RWPE2 (cell line): ENCODE results near the gene ZNF273.
A peak's percentile ranks its signal among the peaks of the same experiment; 100 is the strongest.
"Not testable (repeated sequence)": the region's sequence is repeated elsewhere in the genome, so short reads cannot be mapped to it uniquely, and the experiment has no call there.

Source experiments
- ATAC-seq: fragments of 200-7000 bp; cut with Tn5 transposase; 3 replicates; pipeline ENCODE4 v1.9.1; 2021; ENCODE audit warnings: low read depth
- DNase-seq: peaks from one replicate; pipeline ENCODE4 v3.0.0-alpha.2; 2020; ENCODE audit warnings: low spot score
- H3K27ac ChIP-seq: fragments of 450-650 bp; 2 replicates; pipeline ENCODE4 v1.5.1; 2017; ENCODE audit warnings: mild to moderate bottlenecking; ENCODE audit not compliant: poor library complexity, severe bottlenecking
- H3K27me3 ChIP-seq: fragments of 250-450 bp; sonication (Bioruptor Pico); 2 replicates; pipeline ENCODE4 v1.5.1; 2021; ENCODE audit warnings: mild to moderate bottlenecking, moderate library complexity; ENCODE audit not compliant: insufficient read depth, poor library complexity, severe bottlenecking
- H3K36me3 ChIP-seq: fragments of 250-450 bp; sonication (Bioruptor Pico); 2 replicates; pipeline ENCODE4 v1.5.1; 2020; ENCODE audit warnings: low read depth, mild to moderate bottlenecking, moderate library complexity
- H3K4me1 ChIP-seq: fragments of 250-450 bp; sonication (Bioruptor Pico); 2 replicates; pipeline ENCODE4 v1.5.1; 2021; ENCODE audit warnings: mild to moderate bottlenecking, moderate library complexity; ENCODE audit not compliant: insufficient read depth, poor library complexity, severe bottlenecking
- H3K4me3 ChIP-seq: fragments of 250-450 bp; sonication (Bioruptor Pico); 2 replicates; pipeline ENCODE4 v1.5.1; 2021; ENCODE audit warnings: mild to moderate bottlenecking, moderate library complexity; ENCODE audit not compliant: severe bottlenecking
- H3K9me3 ChIP-seq: fragments of 250-450 bp; sonication (Bioruptor Pico); 2 replicates; pipeline ENCODE4 v1.5.1; 2021; ENCODE audit warnings: mild to moderate bottlenecking, moderate library complexity; ENCODE audit not compliant: severe bottlenecking
- TF ChIP-seq, protein P1 (sequence below): fragments of 450-650 bp; IDR thresholded peaks from one replicate; pipeline ENCODE4 v1.5.1; 2017; ENCODE audit warnings: mild to moderate bottlenecking, moderate library complexity; ENCODE audit not compliant: poor library complexity, severe bottlenecking

The ZNF273 gene

DNA sequence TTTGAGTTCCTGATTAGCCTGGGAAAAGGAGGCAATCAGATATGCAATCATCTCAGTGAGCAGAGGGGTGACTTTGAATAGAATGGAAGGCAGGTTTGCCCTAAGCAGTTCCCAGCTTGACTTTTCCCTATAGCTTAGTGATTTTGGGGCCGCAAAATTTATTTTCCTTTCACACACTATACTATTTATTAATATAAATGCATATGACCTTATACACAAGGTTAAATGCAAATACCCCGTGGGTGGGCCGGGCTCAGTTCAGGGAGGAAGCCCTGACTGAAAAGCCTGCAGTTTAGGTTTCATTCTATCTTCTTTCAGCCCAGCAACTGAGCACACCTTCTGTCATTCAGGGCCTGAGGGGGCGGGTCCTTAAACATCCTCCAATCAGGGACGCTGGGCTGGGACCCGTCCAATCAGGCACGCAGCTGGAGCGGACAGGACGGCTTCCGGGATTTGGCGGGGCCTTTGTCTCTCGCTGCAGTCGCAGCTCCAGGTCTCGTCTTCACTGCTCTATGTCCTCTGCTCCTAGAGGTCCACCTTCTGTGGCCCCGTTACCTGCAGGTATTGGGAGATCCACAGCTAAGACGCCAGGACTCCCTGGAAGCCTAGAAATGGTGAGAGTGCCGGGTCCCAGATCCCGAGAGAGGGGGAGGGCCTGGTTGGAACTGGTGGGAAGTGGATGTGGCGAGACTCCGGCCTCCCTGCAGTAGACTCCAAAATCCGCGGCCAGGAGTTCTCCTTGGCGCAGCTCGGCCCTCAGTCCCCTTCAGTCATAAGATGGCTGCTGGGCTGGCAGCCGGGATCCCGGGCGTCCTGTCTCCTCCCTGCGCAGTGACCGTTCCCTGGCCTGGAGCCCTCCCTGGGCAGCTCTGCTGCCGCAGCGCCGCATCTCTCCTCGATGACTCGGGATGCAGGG lies at the start of gene ZNF273:
Gene ZNF273, plus strand, starts transcription at position 468 of the 916 bp plus-strand sequence. Its CDS starts 45 bp downstream, at position 513.
- TF ChIP-seq, protein P1, sequence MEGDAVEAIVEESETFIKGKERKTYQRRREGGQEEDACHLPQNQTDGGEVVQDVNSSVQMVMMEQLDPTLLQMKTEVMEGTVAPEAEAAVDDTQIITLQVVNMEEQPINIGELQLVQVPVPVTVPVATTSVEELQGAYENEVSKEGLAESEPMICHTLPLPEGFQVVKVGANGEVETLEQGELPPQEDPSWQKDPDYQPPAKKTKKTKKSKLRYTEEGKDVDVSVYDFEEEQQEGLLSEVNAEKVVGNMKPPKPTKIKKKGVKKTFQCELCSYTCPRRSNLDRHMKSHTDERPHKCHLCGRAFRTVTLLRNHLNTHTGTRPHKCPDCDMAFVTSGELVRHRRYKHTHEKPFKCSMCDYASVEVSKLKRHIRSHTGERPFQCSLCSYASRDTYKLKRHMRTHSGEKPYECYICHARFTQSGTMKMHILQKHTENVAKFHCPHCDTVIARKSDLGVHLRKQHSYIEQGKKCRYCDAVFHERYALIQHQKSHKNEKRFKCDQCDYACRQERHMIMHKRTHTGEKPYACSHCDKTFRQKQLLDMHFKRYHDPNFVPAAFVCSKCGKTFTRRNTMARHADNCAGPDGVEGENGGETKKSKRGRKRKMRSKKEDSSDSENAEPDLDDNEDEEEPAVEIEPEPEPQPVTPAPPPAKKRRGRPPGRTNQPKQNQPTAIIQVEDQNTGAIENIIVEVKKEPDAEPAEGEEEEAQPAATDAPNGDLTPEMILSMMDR: no peak
- H3K4me1 ChIP-seq: no peaks in the 10 kb centered on the region
- no peaks in the 10 kb centered on the region for H3K9me3 ChIP-seq
- ATAC-seq (peak; percentile 99), DNase-seq (peak; percentile 89)
- peak within 1 kb of the TSS; percentile 80 for H3K4me3 ChIP-seq
- H3K27ac ChIP-seq: peak within 1 kb of the TSS; percentile 33
- H3K36me3 ChIP-seq: no peaks in the 10 kb centered on the region
- H3K27me3 ChIP-seq: no peaks in the 10 kb centered on the region

DNA sequence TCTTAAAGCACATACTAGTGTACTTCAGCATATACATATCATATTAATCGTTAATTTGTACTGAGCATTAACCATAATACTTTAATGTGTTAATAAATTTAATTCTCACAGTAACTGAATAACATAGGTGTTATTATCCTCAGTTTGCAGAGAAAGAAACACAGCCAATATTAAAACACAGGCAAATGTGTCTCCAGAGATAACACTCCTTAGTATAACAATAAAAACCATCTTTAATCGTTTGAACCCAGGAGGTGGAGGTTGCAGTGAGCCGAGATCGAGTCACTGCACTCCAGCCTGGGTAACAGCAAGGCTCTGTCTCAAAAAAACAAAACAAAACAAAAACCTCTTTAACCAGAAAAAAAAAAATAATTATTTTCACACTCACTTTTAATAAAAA lies 49.4 kb upstream of the ZNF273 start:
- H3K9me3 ChIP-seq: no peaks in the 10 kb centered on the region
- H3K27me3 ChIP-seq: no peaks in the 10 kb centered on the region
- H3K27ac ChIP-seq: no peak overlapping the region
- H3K4me1 ChIP-seq: no peaks in the 10 kb centered on the region
- DNase-seq (no peak), ATAC-seq (no peak)
- no peaks in the 10 kb centered on the region for H3K36me3 ChIP-seq
- TF ChIP-seq, protein P1: no peak
- no peak overlapping the region for H3K4me3 ChIP-seq

DNA sequence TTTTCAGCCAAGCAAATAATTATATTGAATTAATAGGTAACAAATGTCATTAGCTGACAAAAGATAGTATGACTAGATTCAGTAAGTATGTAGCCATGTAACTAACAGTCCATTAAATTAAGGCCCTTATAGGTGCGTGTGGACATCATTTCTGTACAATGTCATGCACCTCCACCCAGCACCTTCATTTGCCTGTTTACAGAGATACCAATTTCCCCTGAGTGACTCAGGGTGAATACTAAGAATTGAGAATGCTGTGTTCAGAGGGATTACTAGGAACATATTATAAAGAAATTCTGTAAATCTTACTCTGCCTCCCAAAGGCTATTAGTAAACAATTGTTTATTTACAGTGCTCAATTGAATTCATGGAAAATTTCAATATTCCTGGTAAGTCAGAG lies 48.1 kb upstream of the ZNF273 start:
- H3K9me3 ChIP-seq: no peaks in the 10 kb centered on the region
- DNase-seq: no peak
- H3K4me1 ChIP-seq: no peaks in the 10 kb centered on the region
- H3K36me3 ChIP-seq: no peaks in the 10 kb centered on the region
- no peaks in the 10 kb centered on the region for H3K27me3 ChIP-seq
- TF ChIP-seq, protein P1: no peak
- no peak for ATAC-seq
- H3K4me3 ChIP-seq: no peak overlapping the region
- no peak overlapping the region for H3K27ac ChIP-seq

DNA sequence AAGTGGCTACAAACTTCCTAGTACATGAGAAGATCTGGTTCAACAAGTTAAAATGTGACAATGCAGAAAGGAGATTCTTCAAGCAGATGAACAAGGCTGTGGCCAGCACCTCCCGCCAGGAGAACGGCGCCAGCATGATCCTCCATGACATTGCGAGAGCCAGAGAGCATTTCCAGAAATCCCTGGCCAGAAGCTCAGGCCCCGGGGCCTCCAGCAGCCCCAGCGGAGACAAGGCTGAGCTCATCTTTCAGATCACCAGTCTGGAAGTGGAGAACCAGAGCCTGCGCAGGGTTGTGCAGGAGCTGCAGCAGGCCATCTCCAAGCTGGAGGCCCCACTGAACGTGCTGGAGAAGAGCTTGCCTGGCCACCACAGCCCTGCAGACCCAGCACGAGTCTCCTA lies 40.1 kb upstream of the ZNF273 start:
- TF ChIP-seq, protein P1: no peak
- no peaks in the 10 kb centered on the region for H3K27me3 ChIP-seq
- no peaks in the 10 kb centered on the region for H3K36me3 ChIP-seq
- no peak overlapping the region for H3K27ac ChIP-seq
- no peaks in the 10 kb centered on the region for H3K4me1 ChIP-seq
- ATAC-seq (no peak), DNase-seq (no peak)
- H3K4me3 ChIP-seq: no peak overlapping the region
- H3K9me3 ChIP-seq: no peaks in the 10 kb centered on the region

DNA sequence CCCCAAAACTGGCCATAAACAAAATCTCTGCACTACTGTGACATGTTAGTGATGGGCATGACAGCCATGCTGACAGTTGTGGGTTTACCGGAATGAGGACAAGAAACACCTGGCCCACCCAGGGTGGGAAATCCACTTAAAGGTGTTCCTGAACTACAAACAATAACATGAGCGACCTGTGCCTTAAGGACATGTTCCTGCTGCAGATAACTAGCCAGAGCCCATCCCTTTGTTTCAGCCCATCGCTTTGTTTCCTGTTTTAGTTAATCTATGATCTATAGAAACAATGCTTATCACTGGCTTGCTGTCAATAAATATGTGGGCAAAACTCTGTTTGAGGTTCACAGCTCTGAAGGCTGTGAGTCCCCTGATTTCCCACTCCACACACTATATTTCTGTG lies 39.5 kb upstream of the ZNF273 start:
- not testable (repeated sequence) for ATAC-seq, DNase-seq

More for the DNA sequence above, 39.5 kb upstream of the ZNF273 start:
- H3K27ac ChIP-seq, H3K9me3 ChIP-seq, H3K36me3 ChIP-seq, H3K27me3 ChIP-seq, H3K4me1 ChIP-seq, H3K4me3 ChIP-seq: not testable (repeated sequence)
